BLaER1 treated with 17β-estradiol and CSF1 and Interleukin-3, amounts not matched to agents 10 nM and 100 nM (cell line): ENCODE measurements around the gene CLIC6.

ENCODE experiments used
- H3K27ac ChIP-seq, 11 experiments: shearing (Covaris generic); formaldehyde crosslinking; 2 replicates each; pipeline ENCODE4 v1.8.1; 2022
- H3K27me3 ChIP-seq, 11 experiments: shearing (Covaris generic); formaldehyde crosslinking; 2 replicates each; pipeline ENCODE4 v1.8.1; 2022
- H3K36me3 ChIP-seq, 11 experiments: shearing (Covaris generic); formaldehyde crosslinking; 2 replicates each; pipeline ENCODE4 v1.8.1; 2022
- H3K4me1 ChIP-seq, 10 experiments: shearing (Covaris generic); formaldehyde crosslinking; 2 replicates each; pipeline ENCODE4 v1.8.1; 2022
- H3K4me2 ChIP-seq, 11 experiments: shearing (Covaris generic); formaldehyde crosslinking; 2 replicates each; pipeline ENCODE4 v1.8.1; 2022
- H3K4me3 ChIP-seq, 10 experiments: shearing (Covaris generic); formaldehyde crosslinking; 2 replicates each; pipeline ENCODE4 v1.8.1; 2022
- H3K9ac ChIP-seq, 11 experiments: shearing (Covaris generic); formaldehyde crosslinking; 2 replicates each; pipeline ENCODE4 v1.8.1; 2022
- H3K9me3 ChIP-seq, 11 experiments: shearing (Covaris generic); formaldehyde crosslinking; replicated peaks in 1 of 11; 2 replicates each; pipeline ENCODE4 v1.8.1; 2022
- H4K20me1 ChIP-seq, 11 experiments: shearing (Covaris generic); formaldehyde crosslinking; 2 replicates each; pipeline ENCODE4 v1.8.1; 2022
- Cebpa-rat ChIP-seq, 11 experiments: shearing (Covaris generic); IDR thresholded peaks; 2 replicates each; pipeline ENCODE4 v1.8.1; 2022

The CLIC6 gene

GRCh38 chr21:34670220-34670961, 1.6 kb downstream of the CLIC6 start:
- H3K4me1 ChIP-seq = peaks cover 5 to 32% (median 7%) of the 10 kb centered on the region in 10 experiments; a peak in 17 of 20 replicates
- peaks cover 13 to 39% (median 25%) of the 10 kb centered on the region in 11 experiments for H3K9me3 ChIP-seq
- H3K9ac ChIP-seq = peak overlapping the region in 3 of 11 experiments; percentile 31 to 60 (median 56); a peak in 4 of 22 replicates
- no peaks in the 10 kb centered on the region for H3K36me3 ChIP-seq
- H3K4me2 ChIP-seq = peak overlapping the region; percentile 47 to 93 (median 70)
- no peak overlapping the region for H3K27ac ChIP-seq
- H3K27me3 ChIP-seq = peaks cover 57 to 78% (median 69%) of the 10 kb centered on the region in 11 experiments
- TF ChIP-seq Cebpa-rat (IDR thresholded peaks at IDR 0.05) = no peak
- H4K20me1 ChIP-seq = no peaks in the 10 kb centered on the region; a peak in 1 of 22 replicates
- peak overlapping the region; percentile 35 to 63 (median 48); a peak in 18 of 20 replicates for H3K4me3 ChIP-seq

GRCh38 chr21:34670962-34671348, 2.2 kb downstream of the CLIC6 start:
- Histone ChIP-seq H3K9me3 (peaks cover 13 to 39% (median 25%) of the 10 kb centered on the region in 11 experiments), H3K4me3 (peak overlapping the region in 4 of 10 experiments; percentile 40 to 63 (median 51); a peak in 6 of 20 replicates), H3K27ac (no peak overlapping the region), H3K4me1 (peaks cover 5 to 32% (median 7%) of the 10 kb centered on the region in 10 experiments; a peak in 17 of 20 replicates), H3K36me3 (no peaks in the 10 kb centered on the region), H3K27me3 (peaks cover 57 to 78% (median 69%) of the 10 kb centered on the region in 11 experiments), H4K20me1 (no peaks in the 10 kb centered on the region; a peak in 1 of 22 replicates), H3K4me2 (peak overlapping the region in 2 of 11 experiments; percentile 83 to 93; a peak in 5 of 22 replicates), H3K9ac (no peak overlapping the region)
- no peak for TF ChIP-seq Cebpa-rat (IDR thresholded peaks at IDR 0.05)

GRCh38 chr21:34671462-34671861, 2.7 kb downstream of the CLIC6 start:
- H3K27ac ChIP-seq = no peak overlapping the region

GRCh38 chr21:34671891-34672290, 3.1 kb downstream of the CLIC6 start:
- Histone ChIP-seq H3K27me3 (peaks cover 57 to 73% (median 65%) of the 10 kb centered on the region in 11 experiments), H3K9ac (no peak overlapping the region), H3K4me2 (no peak overlapping the region), H3K27ac (no peak overlapping the region), H3K36me3 (no peaks in the 10 kb centered on the region), H4K20me1 (no peaks in the 10 kb centered on the region; a peak in 1 of 22 replicates), H3K9me3 (peaks cover 13 to 39% (median 25%) of the 10 kb centered on the region in 11 experiments), H3K4me3 (no peak overlapping the region), H3K4me1 (peaks cover 5 to 32% (median 7%) of the 10 kb centered on the region in 10 experiments; a peak in 17 of 20 replicates)
- TF ChIP-seq Cebpa-rat (IDR thresholded peaks at IDR 0.05) = no peak

More at GRCh38 chr21:34671462-34671861, 2.7 kb downstream of the CLIC6 start:
- Histone ChIP-seq H3K9me3 (peaks cover 13 to 39% (median 25%) of the 10 kb centered on the region in 11 experiments), H3K36me3 (no peaks in the 10 kb centered on the region), H4K20me1 (no peaks in the 10 kb centered on the region; a peak in 1 of 22 replicates), H3K9ac (no peak overlapping the region), H3K4me1 (peaks cover 5 to 32% (median 7%) of the 10 kb centered on the region in 10 experiments; a peak in 17 of 20 replicates), H3K4me2 (no peak overlapping the region), H3K27me3 (peaks cover 57 to 77% (median 69%) of the 10 kb centered on the region in 11 experiments), H3K4me3 (no peak overlapping the region)
- TF ChIP-seq Cebpa-rat (IDR thresholded peaks at IDR 0.05) = no peak

GRCh38 chr21:34673006-34673405, 4.2 kb downstream of the CLIC6 start:
- peaks cover 51 to 62% (median 55%) of the 10 kb centered on the region in 11 experiments for H3K27me3 ChIP-seq
- H3K4me3 ChIP-seq = no peak overlapping the region
- no peak overlapping the region for H3K9ac ChIP-seq
- H3K36me3 ChIP-seq = no peaks in the 10 kb centered on the region
- H3K9me3 ChIP-seq = peaks cover 13 to 37% (median 26%) of the 10 kb centered on the region in 11 experiments
- TF ChIP-seq Cebpa-rat (IDR thresholded peaks at IDR 0.05) = no peak
- H3K27ac ChIP-seq = no peak overlapping the region
- H3K4me2 ChIP-seq = peak overlapping the region in 2 of 11 experiments; percentile 36 to 55; a peak in 4 of 22 replicates
- H3K4me1 ChIP-seq = peaks cover 5 to 38% (median 7%) of the 10 kb centered on the region in 10 experiments; a peak in 17 of 20 replicates
- no peaks in the 10 kb centered on the region; a peak in 1 of 22 replicates for H4K20me1 ChIP-seq

GRCh38 chr21:34674468-34674867, 5.7 kb downstream of the CLIC6 start:
- TF ChIP-seq Cebpa-rat (IDR thresholded peaks at IDR 0.05) = no peak
- Histone ChIP-seq H3K9ac (no peak overlapping the region), H3K9me3 (peaks cover 6 to 28% (median 18%) of the 10 kb centered on the region in 11 experiments), H4K20me1 (no peaks in the 10 kb centered on the region), H3K27ac (no peak overlapping the region), H3K4me2 (no peak overlapping the region), H3K36me3 (no peaks in the 10 kb centered on the region), H3K27me3 (peaks cover 37 to 47% (median 40%) of the 10 kb centered on the region in 11 experiments), H3K4me3 (no peak overlapping the region), H3K4me1 (peaks cover 5 to 52% (median 14%) of the 10 kb centered on the region in 10 experiments; a peak in 17 of 20 replicates)

- H3K4me2 ChIP-seq = peak overlapping the region in 2 of 11 experiments; percentile 20 to 21; a peak in 1 of 22 replicates
- H3K4me3 ChIP-seq = no peak overlapping the region
- no peaks in the 10 kb centered on the region for H4K20me1 ChIP-seq
- H3K9ac ChIP-seq = no peak overlapping the region
- no peak overlapping the region for H3K27ac ChIP-seq
- H3K9me3 ChIP-seq = peaks cover 16 to 29% (median 20%) of the 10 kb centered on the region in 11 experiments
- peaks cover 0 to 5% (median 0%) of the 10 kb centered on the region in 11 experiments; a peak in 2 of 22 replicates for H3K36me3 ChIP-seq
- peaks cover 0 to 51% (median 8%) of the 10 kb centered on the region in 10 experiments; a peak in 10 of 20 replicates for H3K4me1 ChIP-seq
- peaks cover 23 to 33% (median 26%) of the 10 kb centered on the region in 11 experiments for H3K27me3 ChIP-seq
- TF ChIP-seq Cebpa-rat (IDR thresholded peaks at IDR 0.05) = no peak
Observed at GRCh38 chr21:34675871-34676270, 7.1 kb downstream of the CLIC6 start.

GRCh38 chr21:34679051-34679450, 10.3 kb downstream of the CLIC6 start:
- Histone ChIP-seq H3K27me3 (peaks cover 0 to 3% (median 0%) of the 10 kb centered on the region in 11 experiments; a peak in 3 of 22 replicates), H3K27ac (peak overlapping the region in 3 of 11 experiments; percentile 26 to 67 (median 50); a peak in 5 of 22 replicates), H3K9ac (no peak overlapping the region), H3K4me3 (no peak overlapping the region), H3K36me3 (peaks cover 0 to 5% (median 0%) of the 10 kb centered on the region in 11 experiments; a peak in 2 of 22 replicates), H3K4me2 (peak overlapping the region in 6 of 11 experiments; percentile 3 to 57 (median 30); a peak in 8 of 22 replicates), H4K20me1 (no peaks in the 10 kb centered on the region), H3K4me1 (peaks cover 0 to 29% (median 10%) of the 10 kb centered on the region in 10 experiments; a peak in 10 of 20 replicates), H3K9me3 (peaks cover 33 to 49% (median 41%) of the 10 kb centered on the region in 11 experiments)
- no peak for TF ChIP-seq Cebpa-rat (IDR thresholded peaks at IDR 0.05)
